HG03354 (cell line): Measurements from ENCODE around the gene TLR1.

ENCODE experiments used
- ATAC-seq: cut with Tn5 transposase; IDR thresholded peaks from one replicate; pipeline ENCODE4 v1.9.1; 2021; ENCODE audit warnings: mild to moderate bottlenecking; ENCODE audit not compliant: unreplicated experiment, poor library complexity, severe bottlenecking

Gene TLR1

GRCh38 chr4:38804654-38805295 lies at the start of gene TLR1:
TSS of gene TLR1 (minus strand) at chr4:38804791. CDS start at chr4:38798831, 5,960 bp downstream.
- peak; percentile 52 for ATAC-seq

GRCh38 chr4:38846015-38846414 lies 41.4 kb upstream of the TLR1 start:
- ATAC-seq, result no peak

DNA sequence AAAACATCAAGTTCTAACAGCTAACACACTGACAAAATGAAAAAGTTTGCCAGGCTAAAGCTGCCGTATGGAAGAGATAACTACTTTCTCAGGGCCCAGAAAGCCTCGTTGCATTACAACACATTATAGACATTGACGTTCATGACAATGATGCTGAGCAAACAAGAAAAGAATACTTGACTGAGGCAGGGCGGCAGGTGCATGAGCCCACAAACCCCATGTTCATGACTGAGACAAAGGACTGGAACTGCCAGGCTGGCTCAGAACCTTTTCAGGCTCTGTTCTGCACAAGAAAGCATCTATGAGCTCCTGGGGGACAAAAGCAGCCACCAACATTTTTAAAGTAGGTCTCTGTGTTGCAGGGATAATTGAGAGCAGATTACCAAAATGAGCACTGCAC lies 38.4 kb upstream of the TLR1 start:
- ATAC-seq, result no peak

GRCh38 chr4:38837849-38838248 lies 33.3 kb upstream of the TLR1 start:
- no peak for ATAC-seq

DNA sequence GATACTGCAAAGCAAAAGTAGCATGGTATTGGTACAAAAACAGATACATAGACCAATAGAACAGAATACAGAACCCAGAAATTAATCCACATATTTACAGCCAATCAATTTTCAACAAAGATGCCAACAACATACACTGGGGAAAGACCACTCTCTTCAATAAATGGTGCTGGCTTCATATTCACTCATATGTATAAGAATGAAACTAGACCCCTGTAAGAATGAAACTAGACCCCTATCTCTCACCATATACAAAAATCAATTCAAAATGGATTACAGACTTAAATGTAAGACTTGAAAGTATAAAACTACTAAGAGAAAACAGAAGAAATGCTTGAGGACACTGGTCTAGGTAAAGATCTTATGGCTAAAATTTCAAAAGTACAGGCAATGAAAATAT lies 32.7 kb upstream of the TLR1 start:
- ATAC-seq, result no peak

- no peak for ATAC-seq
Observed at GRCh38 chr4:38834570-38834969, 30.0 kb upstream of the TLR1 start.

DNA sequence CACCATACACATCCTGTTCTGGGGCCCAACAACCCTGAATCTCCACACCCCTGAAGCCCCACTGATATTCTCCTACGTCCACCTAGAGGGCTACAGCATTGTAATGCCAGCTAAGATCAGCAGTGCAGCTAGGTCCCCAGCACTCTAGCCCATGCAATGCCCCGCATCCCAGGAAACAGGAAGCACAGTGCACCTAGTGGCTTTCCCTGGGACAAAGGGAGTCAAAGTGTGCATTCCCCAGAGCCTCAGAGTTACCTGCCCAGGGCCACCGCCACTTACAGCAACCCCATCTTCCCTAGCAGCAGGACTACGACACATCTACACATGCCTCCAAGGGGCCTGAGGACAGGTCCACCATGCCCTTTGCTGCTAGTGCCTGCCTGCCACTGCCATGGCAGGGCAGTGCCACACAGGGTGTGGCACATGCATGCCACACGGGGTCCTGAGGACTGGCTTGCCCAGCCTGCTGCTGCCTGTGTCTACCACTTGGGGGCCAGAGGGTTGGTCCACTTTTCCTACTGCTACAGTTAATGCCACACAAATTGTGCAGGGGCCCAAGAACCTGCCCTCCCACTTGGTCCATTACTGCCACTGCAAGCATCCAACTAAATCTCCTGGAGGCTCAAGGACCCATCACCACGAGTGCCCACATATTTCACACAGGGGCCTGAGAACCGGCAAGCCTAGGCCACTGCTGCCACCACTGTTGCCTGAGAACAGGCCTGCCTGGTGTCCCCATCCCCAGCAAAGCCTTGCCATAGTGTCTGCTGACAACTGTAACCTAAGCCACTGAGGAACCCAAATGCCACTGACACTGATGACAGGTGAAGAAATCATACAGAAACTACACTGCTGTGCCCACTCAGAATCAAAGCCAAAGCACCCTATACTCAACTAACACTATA lies 28.3 kb upstream of the TLR1 start:
- no peak for ATAC-seq

GRCh38 chr4:38832206-38832605 lies 27.6 kb upstream of the TLR1 start:
- ATAC-seq, result no peak

DNA sequence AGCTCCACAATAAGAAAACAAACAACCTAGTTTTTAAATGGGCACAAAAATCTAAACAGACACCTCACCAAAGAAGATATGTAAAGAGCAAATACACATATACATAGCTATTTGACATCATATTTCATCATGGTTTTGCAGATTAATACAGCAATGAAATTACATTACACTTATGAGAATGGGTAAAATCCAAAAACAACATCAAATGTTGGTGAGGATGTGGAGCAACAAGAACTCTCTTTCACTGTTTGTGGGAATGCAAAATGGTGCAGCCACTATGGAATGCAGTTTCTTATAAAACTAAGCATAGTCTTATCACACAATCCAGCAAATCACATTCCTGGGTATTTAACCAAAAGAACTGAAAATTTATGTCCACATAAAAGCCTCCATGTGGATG lies 27.1 kb upstream of the TLR1 start:
- no peak for ATAC-seq

- ATAC-seq, result no peak
Observed at GRCh38 chr4:38829237-38829636, 24.6 kb upstream of the TLR1 start.

- ATAC-seq, result no peak
Observed at GRCh38 chr4:38823766-38824165, 19.2 kb upstream of the TLR1 start.

DNA sequence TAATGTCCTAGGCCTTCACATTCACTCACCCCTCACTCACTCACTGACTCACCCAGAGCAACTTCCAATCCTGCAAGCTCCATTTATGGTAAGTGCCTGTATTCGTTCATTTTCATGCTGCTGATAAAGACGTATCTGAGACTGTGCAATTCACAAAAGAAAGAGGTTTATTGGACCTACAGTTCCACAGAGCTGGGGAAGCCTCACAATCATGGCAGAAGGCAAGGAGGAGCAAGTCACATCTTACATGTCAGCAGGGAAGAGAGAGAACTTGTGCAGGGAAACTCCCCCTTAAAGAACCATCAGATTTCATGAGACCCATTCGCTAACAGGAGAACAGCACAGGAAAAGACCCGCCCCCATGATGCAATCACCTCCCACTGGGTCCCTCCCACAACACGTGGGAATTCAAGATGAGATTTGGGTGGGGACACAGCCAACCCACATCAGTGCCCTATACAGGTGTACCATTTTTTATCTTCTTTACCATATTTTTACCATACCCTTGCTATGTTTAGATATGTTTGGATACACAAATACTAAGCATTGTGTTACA lies 18.2 kb upstream of the TLR1 start:
- ATAC-seq, result no peak

- ATAC-seq, result no peak
Observed at GRCh38 chr4:38821739-38822138, 17.1 kb upstream of the TLR1 start.

DNA sequence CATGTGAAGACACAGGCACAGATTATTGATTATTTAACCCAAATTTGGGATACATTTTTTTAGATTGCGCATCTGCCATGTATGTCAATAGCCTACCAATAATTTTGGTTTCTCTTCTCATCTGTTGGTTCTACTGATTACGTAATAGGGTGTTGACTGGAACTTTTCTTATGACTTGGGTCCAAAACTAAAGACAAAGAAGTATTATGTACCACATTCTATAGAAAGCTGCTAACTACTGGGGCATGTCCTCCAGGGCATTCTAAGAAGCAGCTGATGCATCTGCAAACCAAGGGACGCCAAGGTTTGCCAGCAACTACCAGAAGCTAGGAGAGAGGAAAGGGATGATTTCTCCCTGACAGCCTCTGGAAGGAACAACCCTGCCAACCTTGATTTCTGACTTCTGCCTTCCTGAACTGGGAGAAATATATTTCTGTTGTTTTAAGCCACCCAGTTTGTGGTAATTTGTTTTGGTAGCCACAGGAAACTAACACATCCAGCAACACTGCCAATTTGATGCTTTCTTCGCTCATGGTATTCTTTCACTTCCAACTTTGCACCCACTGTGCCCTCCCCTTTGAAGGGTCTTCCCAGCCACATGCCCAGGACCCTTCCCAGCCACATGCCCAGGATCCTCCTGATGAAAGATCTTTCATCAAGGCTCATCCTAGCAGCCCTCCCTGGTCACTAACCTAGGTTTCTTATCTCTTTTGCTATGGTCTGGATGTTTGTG lies 15.9 kb upstream of the TLR1 start:
- peak; percentile 60 for ATAC-seq

- no peak for ATAC-seq
Observed at GRCh38 chr4:38819569-38819968, 15.0 kb upstream of the TLR1 start.

DNA sequence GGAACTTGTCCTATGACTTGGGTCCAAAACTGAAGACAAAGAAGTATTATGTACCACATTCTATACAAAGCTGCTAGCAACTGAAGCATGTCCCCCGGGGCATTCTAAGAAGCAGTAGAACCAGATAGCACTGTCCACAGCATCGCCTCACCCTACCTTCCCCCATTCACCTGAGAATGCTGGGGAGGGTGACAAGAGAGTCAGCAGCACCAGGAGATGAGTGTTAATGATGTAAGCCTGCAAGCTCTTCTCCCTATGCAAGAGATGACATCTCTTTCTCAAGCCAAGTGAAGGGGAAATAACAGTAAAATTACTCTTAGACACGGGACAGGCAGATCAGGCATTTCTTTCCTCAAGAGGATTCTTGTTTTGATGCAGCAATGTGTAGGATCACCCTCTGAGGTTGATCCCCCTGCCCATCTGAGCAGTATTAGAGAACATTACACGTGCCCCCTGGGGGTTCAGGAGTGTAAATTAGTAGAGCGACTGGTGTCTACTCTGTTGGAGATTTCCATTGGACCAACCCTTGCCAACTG lies 13.9 kb upstream of the TLR1 start:
- ATAC-seq, result peak; percentile 54

- ATAC-seq, result peak; percentile 33
Observed at GRCh38 chr4:38815885-38816782, 11.5 kb upstream of the TLR1 start.

DNA sequence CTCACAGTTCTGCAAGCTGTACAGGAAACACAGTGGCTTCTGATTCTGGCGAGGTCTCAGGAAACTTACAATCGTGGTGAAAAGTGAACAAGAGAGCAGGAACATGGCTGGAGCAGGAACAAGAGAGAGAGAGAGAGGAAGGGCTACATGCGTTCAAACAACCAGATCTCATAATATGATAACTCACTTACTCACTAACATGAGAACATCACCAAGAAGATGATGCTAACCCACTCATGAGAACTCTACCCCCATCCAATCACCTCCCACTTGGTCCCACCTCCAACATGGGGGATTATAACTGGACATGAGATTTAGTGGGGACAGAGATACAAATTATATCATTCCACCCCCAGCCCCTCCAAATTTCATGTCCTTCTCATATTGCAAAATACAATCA lies 9.8 kb upstream of the TLR1 start:
- no peak for ATAC-seq

- no peak for ATAC-seq
Observed at GRCh38 chr4:38811297-38811696, 6.7 kb upstream of the TLR1 start.
